Small intestine (tissue), 7 donors: ENCODE data around the gene ETV6. TPM values are rescaled to one million over a fixed set of nuclear protein-coding genes. Genes with fewer than 3 reads are reported as not detected.

Experiments
- DNase-seq, 2 donors: peaks; one replicate each; pipeline versions ENCODE4 v3.0.0 to v3.0.0-alpha.2; 2013
- FAIRE-seq: peaks from 2 replicates; lab custom pipeline; 2012; peaks lifted over from hg19 to GRCh38; lab: Jason Lieb, UNC
- H3K27ac ChIP-seq, 3 donors: one replicate each; pipeline ENCODE4 v1.5.1; 2013; ENCODE audit warnings: low read length in 2 of 3, mild to moderate bottlenecking in 2 of 3, control low read depth in 1 of 3, inconsistent platforms in 1 of 3, low read depth in 1 of 3, moderate library complexity in 1 of 3
- H3K27me3 ChIP-seq, 3 donors: one replicate each; pipeline ENCODE4 v1.6.1; 2013; ENCODE audit warnings: low read length in 3 of 3, inconsistent platforms in 1 of 3; ENCODE audit not compliant: control insufficient read depth in 3 of 3, insufficient read depth in 3 of 3
- H3K36me3 ChIP-seq, 3 donors: one replicate each; pipeline ENCODE4 v1.6.1; 2013; ENCODE audit warnings: low read length in 3 of 3, inconsistent platforms in 1 of 3, low read depth in 1 of 3, mild to moderate bottlenecking in 1 of 3, moderate library complexity in 1 of 3; ENCODE audit not compliant: control insufficient read depth in 3 of 3, insufficient read depth in 2 of 3
- H3K4me1 ChIP-seq, 3 donors: one replicate each; pipeline ENCODE4 v1.6.1; 2013; ENCODE audit warnings: low read length in 2 of 3, inconsistent platforms in 1 of 3, low read depth in 1 of 3, mild to moderate bottlenecking in 1 of 3, moderate library complexity in 1 of 3; ENCODE audit not compliant: control insufficient read depth in 3 of 3, insufficient read depth in 2 of 3
- H3K4me3 ChIP-seq, 3 donors: one replicate each; pipeline ENCODE4 v1.5.1; 2013; ENCODE audit warnings: low read length in 3 of 3, control low read depth in 1 of 3, inconsistent platforms in 1 of 3, low read depth in 1 of 3, mild to moderate bottlenecking in 1 of 3, moderate library complexity in 1 of 3
- H3K9me3 ChIP-seq, 2 donors: one replicate each; pipeline ENCODE4 v1.6.1; 2013; ENCODE audit warnings: low read depth in 1 of 2, low read length in 1 of 2; ENCODE audit not compliant: control insufficient read depth in 2 of 2, insufficient read depth in 1 of 2
- WGBS, 3 donors: extraction: QIAGEN DNeasy Blood & Tissue Kit; methylation state at CpG; one replicate each; pipeline ENCODE4 v1.1.7; 2013; 5-methylcytosine and 5-hydroxymethylcytosine counted together
- polyA plus RNA-seq, 4 donors: library from polyadenylated mRNA; stranded (reverse) in 3 of 4; unstranded in 1 of 4; fragments of 200-250 nt in 3 of 4; fragments of 120-200 nt in 1 of 4; gene quantifications; one replicate each; pipeline versions ENCODE4 v1.2.1 to v1.2.3, GENCODE V29; 2013
- donor health status: healthy with polysubstance abuse.
- donor health status: control.
- donor health status: control.
- donor health status: Bipolar disorder and iron deficiency.
- donor health status: healthy.

ETV6 gene
- polyA plus RNA-seq, 4 donors, result 5.1 to 13.6 (median 8.4) TPM

- H3K27me3 ChIP-seq, result no peaks in the 10 kb centered on the region
- H3K4me3 ChIP-seq, result no peak overlapping the region
- H3K36me3 ChIP-seq, result peaks cover 0 to 4% (median 0%) of the 10 kb centered on the region in 3 donors
- 91 to 98% (median 96%) methylated on average over 2 of the region's 2 CpGs for WGBS, 3 donors
- DNase-seq, result no peak
- H3K9me3 ChIP-seq, result no peaks in the 10 kb centered on the region
- no peak overlapping the region for H3K27ac ChIP-seq
- peaks cover 0 to 8% (median 6%) of the 10 kb centered on the region in 3 donors for H3K4me1 ChIP-seq
- no peak for FAIRE-seq
Measured at GRCh38 chr12:11654802-11655201, 5.3 kb downstream of the ETV6 start.

- Histone ChIP-seq H3K27ac (no peak overlapping the region), H3K4me3 (no peak overlapping the region), H3K4me1 (peaks cover 0 to 8% (median 6%) of the 10 kb centered on the region in 3 donors), H3K27me3 (no peaks in the 10 kb centered on the region), H3K36me3 (peaks cover 0 to 5% (median 0%) of the 10 kb centered on the region in 3 donors), H3K9me3 (no peaks in the 10 kb centered on the region)
- FAIRE-seq (no peak), DNase-seq (no peak)
- WGBS, 3 donors, result 88 to 97% (median 89%) methylated on average over 5 of the region's 5 CpGs
Measured at GRCh38 chr12:11655842-11656241, 6.4 kb downstream of the ETV6 start.

DNA sequence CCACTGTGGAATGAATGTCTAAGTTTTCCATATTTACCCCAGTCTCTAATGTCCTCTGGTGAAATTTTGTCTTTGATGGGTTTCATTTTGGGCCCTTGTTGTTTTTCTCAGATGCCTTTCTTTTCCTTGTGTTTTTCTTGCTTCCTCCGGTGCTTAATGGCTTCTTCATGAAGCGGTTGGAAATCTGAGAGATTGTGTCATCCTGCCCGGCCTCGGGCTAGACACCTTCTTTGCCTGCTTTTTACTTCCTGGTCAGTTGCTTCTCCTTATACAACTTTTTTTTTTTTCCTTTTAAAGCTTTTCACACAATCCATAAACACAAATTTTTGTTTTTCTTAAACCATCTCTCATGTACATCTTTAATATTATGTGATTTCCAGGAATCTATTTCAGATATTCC lies 7.1 kb downstream of the ETV6 start:
- Histone ChIP-seq H3K27me3 (no peaks in the 10 kb centered on the region), H3K4me1 (peaks cover 0 to 8% (median 6%) of the 10 kb centered on the region in 3 donors), H3K27ac (no peak overlapping the region), H3K4me3 (no peak overlapping the region), H3K9me3 (no peaks in the 10 kb centered on the region), H3K36me3 (peaks cover 0 to 12% (median 0%) of the 10 kb centered on the region in 3 donors)
- 80 to 90% (median 84%) methylated on average over 4 of the region's 4 CpGs for WGBS, 3 donors
- no peak for DNase-seq
- FAIRE-seq, result no peak

DNA sequence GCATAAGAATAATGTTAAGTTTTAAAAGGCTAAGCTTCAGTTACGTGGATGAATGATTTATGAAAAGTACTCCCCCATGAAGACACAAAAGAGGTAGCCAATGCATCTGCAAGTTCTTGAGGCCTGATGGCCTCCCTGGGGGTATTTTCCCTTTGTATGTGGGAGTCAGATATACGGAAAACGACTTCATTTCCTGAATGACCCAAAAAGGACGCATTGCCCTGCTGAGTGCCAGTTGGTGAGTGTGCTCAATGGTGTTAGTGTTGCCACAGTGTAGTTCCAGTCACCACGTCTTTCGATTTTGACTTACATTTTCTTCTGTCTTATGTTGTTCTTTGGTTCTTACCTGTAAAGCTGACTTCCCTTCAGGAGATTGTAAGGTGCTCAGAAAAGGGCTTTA lies 8.0 kb downstream of the ETV6 start:
- Histone ChIP-seq H3K4me3 (no peak overlapping the region), H3K27ac (no peak overlapping the region), H3K36me3 (peaks cover 0 to 16% (median 0%) of the 10 kb centered on the region in 3 donors), H3K9me3 (no peaks in the 10 kb centered on the region), H3K27me3 (no peaks in the 10 kb centered on the region), H3K4me1 (peaks cover 0 to 10% (median 4%) of the 10 kb centered on the region in 3 donors)
- no peak for DNase-seq
- no peak for FAIRE-seq
- WGBS, 3 donors, result 84 to 92% (median 92%) methylated on average over 6 of the region's 6 CpGs

GRCh38 chr12:11658791-11659190 lies 9.3 kb downstream of the ETV6 start:
- peaks cover 0 to 16% (median 0%) of the 10 kb centered on the region in 3 donors for H3K36me3 ChIP-seq
- no peak overlapping the region for H3K4me3 ChIP-seq
- FAIRE-seq (no peak), DNase-seq (no peak)
- no peaks in the 10 kb centered on the region for H3K27me3 ChIP-seq
- no peak overlapping the region for H3K27ac ChIP-seq
- H3K4me1 ChIP-seq, result peaks cover 0 to 2% (median 0%) of the 10 kb centered on the region in 3 donors
- 66 to 86% (median 76%) methylated on average over 2 of the region's 2 CpGs for WGBS, 3 donors
- H3K9me3 ChIP-seq, result no peaks in the 10 kb centered on the region

- Histone ChIP-seq H3K27ac (no peak overlapping the region), H3K4me1 (peaks cover 0 to 2% (median 0%) of the 10 kb centered on the region in 3 donors), H3K9me3 (no peaks in the 10 kb centered on the region), H3K4me3 (no peak overlapping the region), H3K36me3 (peaks cover 0 to 20% (median 0%) of the 10 kb centered on the region in 3 donors), H3K27me3 (no peaks in the 10 kb centered on the region)
- no peak for DNase-seq
- no peak for FAIRE-seq
- WGBS, 3 donors, result 85 to 100% (median 94%) methylated on average over 1 of the region's 1 CpG
Measured at GRCh38 chr12:11660624-11661023, 11.2 kb downstream of the ETV6 start.

GRCh38 chr12:11661491-11662089 lies 12.1 kb downstream of the ETV6 start:
- H3K4me3 ChIP-seq, result no peak overlapping the region
- peaks cover 0 to 2% (median 0%) of the 10 kb centered on the region in 3 donors for H3K4me1 ChIP-seq
- H3K27me3 ChIP-seq, result no peaks in the 10 kb centered on the region
- no peaks in the 10 kb centered on the region for H3K9me3 ChIP-seq
- WGBS, 3 donors, result 54 to 81% (median 69%) methylated on average over 8 of the region's 8 CpGs
- peaks cover 0 to 20% (median 0%) of the 10 kb centered on the region in 3 donors for H3K36me3 ChIP-seq
- no peak for DNase-seq
- no peak for FAIRE-seq
- no peak overlapping the region for H3K27ac ChIP-seq

GRCh38 chr12:11662369-11662768 lies 12.9 kb downstream of the ETV6 start:
- no peaks in the 10 kb centered on the region for H3K9me3 ChIP-seq
- no peaks in the 10 kb centered on the region for H3K27me3 ChIP-seq
- H3K36me3 ChIP-seq, result peaks cover 0 to 24% (median 0%) of the 10 kb centered on the region in 3 donors
- no peak for FAIRE-seq
- WGBS, 3 donors, result 90 to 96% (median 92%) methylated on average over 3 of the region's 3 CpGs
- H3K27ac ChIP-seq, result no peak overlapping the region
- H3K4me1 ChIP-seq, result peaks cover 0 to 2% (median 0%) of the 10 kb centered on the region in 3 donors
- no peak overlapping the region for H3K4me3 ChIP-seq
- no peak for DNase-seq
